Activated CD4-positive, alpha-beta T cell treated with anti-CD3 and anti-CD28 coated beads for 1 hour (primary cell): Measurements from ENCODE around the gene HBD.

Experiments
- DNase-seq: peaks from one replicate; pipeline ENCODE4 v3.0.0-alpha.2; 2020

Gene HBD

GRCh38 chr11:5231111-5231510, 3.2 kb downstream of the HBD start:
- DNase-seq, result no peak

GRCh38 chr11:5230266-5230665, 4.0 kb downstream of the HBD start:
- DNase-seq, result no peak

GRCh38 chr11:5229796-5230195, 4.5 kb downstream of the HBD start:
- DNase-seq, result no peak

- DNase-seq, result no peak
Observed at GRCh38 chr11:5229356-5229755, 4.9 kb downstream of the HBD start.

GRCh38 chr11:5228124-5228523, 6.2 kb downstream of the HBD start:
- DNase-seq, result no peak

- no peak for DNase-seq
Observed at GRCh38 chr11:5227681-5228080, 6.6 kb downstream of the HBD start.

GRCh38 chr11:5226732-5227310, 7.5 kb downstream of the HBD start, which contains the start of gene HBB:
Gene HBB, minus strand, starts transcription at chr11:5227071. Its CDS starts 50 bp downstream, at chr11:5227021.
- DNase-seq, result no peak

GRCh38 chr11:5225480-5225871, 8.8 kb downstream of the HBD start:
- DNase-seq, result no peak

GRCh38 chr11:5224538-5225479, 9.5 kb downstream of the HBD start:
- DNase-seq, result no peak

- no peak for DNase-seq
Observed at GRCh38 chr11:5223686-5224085, 10.6 kb downstream of the HBD start.

- no peak for DNase-seq
Observed at GRCh38 chr11:5223146-5223545, 11.1 kb downstream of the HBD start.

- no peak for DNase-seq
Observed at GRCh38 chr11:5210376-5210885, 23.9 kb downstream of the HBD start.

- DNase-seq, result no peak
Observed at GRCh38 chr11:5204787-5205186, 29.5 kb downstream of the HBD start.

GRCh38 chr11:5203366-5203765, 30.9 kb downstream of the HBD start:
- no peak for DNase-seq

GRCh38 chr11:5200582-5200981, 33.7 kb downstream of the HBD start, which contains the start of gene OR51V1:
Gene OR51V1, minus strand, starts transcription at chr11:5200682. Its CDS starts 0 bp downstream, at chr11:5200682.
- no peak for DNase-seq

- DNase-seq, result no peak
Observed at GRCh38 chr11:5198285-5198684, 36.0 kb downstream of the HBD start.

GRCh38 chr11:5197536-5197935, 36.7 kb downstream of the HBD start:
- no peak for DNase-seq

GRCh38 chr11:5196731-5197130, 37.6 kb downstream of the HBD start:
- DNase-seq, result no peak

- no peak for DNase-seq
Observed at GRCh38 chr11:5196067-5196466, 38.2 kb downstream of the HBD start.

GRCh38 chr11:5192738-5193137, 41.5 kb downstream of the HBD start:
- DNase-seq, result no peak

GRCh38 chr11:5188201-5188600, 46.1 kb downstream of the HBD start:
- DNase-seq, result no peak
